GM12874 (cell line): ENCODE measurements around the gene ICAM1.
A peak's percentile ranks its signal among the peaks of the same experiment; 100 is the strongest.

Source experiments
- TF ChIP-seq, protein P1 (sequence below): IDR thresholded peaks from 2 replicates; pipeline ENCODE4 v1.5.1; 2011; ENCODE audit warnings: low read depth, mild to moderate bottlenecking, control low read depth, low read length, moderate library complexity; ENCODE audit not compliant: insufficient read depth

The ICAM1 gene

DNA sequence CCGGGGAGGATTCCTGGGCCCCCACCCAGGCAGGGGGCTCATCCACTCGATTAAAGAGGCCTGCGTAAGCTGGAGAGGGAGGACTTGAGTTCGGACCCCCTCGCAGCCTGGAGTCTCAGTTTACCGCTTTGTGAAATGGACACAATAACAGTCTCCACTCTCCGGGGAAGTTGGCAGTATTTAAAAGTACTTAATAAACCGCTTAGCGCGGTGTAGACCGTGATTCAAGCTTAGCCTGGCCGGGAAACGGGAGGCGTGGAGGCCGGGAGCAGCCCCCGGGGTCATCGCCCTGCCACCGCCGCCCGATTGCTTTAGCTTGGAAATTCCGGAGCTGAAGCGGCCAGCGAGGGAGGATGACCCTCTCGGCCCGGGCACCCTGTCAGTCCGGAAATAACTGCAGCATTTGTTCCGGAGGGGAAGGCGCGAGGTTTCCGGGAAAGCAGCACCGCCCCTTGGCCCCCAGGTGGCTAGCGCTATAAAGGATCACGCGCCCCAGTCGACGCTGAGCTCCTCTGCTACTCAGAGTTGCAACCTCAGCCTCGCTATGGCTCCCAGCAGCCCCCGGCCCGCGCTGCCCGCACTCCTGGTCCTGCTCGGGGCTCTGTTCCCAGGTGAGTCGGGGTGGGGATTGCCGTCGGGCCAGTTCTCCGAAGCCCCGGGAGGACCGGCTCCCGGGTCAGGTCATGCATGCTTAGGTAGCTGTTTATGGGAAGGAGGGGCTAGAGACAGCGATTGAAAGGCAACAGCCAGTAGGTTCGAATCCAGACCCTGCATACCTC is at the start of gene ICAM1:
TSS of gene ICAM1 (plus strand) at position 505 of the 779 bp plus-strand sequence. CDS start at position 545, 40 bp downstream.
- TF ChIP-seq, protein P1, sequence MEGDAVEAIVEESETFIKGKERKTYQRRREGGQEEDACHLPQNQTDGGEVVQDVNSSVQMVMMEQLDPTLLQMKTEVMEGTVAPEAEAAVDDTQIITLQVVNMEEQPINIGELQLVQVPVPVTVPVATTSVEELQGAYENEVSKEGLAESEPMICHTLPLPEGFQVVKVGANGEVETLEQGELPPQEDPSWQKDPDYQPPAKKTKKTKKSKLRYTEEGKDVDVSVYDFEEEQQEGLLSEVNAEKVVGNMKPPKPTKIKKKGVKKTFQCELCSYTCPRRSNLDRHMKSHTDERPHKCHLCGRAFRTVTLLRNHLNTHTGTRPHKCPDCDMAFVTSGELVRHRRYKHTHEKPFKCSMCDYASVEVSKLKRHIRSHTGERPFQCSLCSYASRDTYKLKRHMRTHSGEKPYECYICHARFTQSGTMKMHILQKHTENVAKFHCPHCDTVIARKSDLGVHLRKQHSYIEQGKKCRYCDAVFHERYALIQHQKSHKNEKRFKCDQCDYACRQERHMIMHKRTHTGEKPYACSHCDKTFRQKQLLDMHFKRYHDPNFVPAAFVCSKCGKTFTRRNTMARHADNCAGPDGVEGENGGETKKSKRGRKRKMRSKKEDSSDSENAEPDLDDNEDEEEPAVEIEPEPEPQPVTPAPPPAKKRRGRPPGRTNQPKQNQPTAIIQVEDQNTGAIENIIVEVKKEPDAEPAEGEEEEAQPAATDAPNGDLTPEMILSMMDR = 0 out of 2 replicates have a peak, but pooled peaks have one; percentile 18

GRCh38 chr19:10222201-10222890 is 48.6 kb upstream of the ICAM1 start:
- TF ChIP-seq, protein P1 = no peak

- TF ChIP-seq, protein P1 = no peak
Observed at GRCh38 chr19:10223488-10224213, 47.3 kb upstream of the ICAM1 start.

- TF ChIP-seq, protein P1 = no peak
Observed at GRCh38 chr19:10224337-10224736, 46.6 kb upstream of the ICAM1 start.

- TF ChIP-seq, protein P1 = no peak
Observed at GRCh38 chr19:10226021-10226375, 44.9 kb upstream of the ICAM1 start.

DNA sequence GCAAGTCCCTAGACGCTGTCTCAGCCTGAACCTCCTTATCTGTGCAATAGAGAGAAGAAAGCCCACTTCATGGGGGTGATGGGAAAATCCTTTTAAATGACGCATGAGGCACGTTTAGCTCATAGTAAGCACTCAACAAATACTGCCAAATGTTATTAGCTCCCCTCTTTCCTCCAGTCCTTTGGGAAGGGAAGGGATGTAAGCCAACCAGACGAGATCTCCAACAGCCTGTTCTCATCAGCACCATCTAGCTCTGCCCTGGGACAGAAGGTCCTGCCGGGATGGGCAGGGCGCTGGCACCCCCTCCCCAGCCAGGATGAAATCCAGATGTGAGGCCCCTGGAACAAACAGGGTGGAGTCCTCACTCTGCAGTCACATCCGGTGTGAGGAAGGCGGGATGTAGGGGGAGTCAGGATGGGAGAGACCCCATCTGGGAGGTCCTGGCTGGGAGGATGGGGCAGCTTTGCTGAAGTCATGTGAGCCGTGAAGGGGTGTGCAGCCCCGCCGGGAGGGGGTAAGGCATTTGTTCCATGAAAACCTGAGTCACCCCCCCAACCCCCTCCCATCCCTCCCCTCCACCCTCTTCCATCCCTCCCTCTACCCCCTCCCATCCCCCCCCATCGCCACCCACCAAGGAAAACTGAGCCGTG is 44.4 kb upstream of the ICAM1 start:
- TF ChIP-seq, protein P1 = no peak
